ENCODE data around the gene CCAR1.
"Not testable (repeated sequence)": the region's sequence is repeated elsewhere in the genome, so short reads cannot be mapped to it uniquely, and the experiment has no call there.

Gene CCAR1

GRCh38 chr10:68828833-68829232, 107.8 kb downstream of the CCAR1 start:
- Histone ChIP-seq H3K36me3 (ENCODE audit: insufficient read depth, low read length) (no peaks in the 10 kb centered on the region), H3K27ac (no peak overlapping the region), H3K9ac (ENCODE audit: insufficient read length) (no peak overlapping the region), H3K9me3 (ENCODE audit: low read depth, low read length) (no peaks in the 10 kb centered on the region), H3K4me3 (no peak overlapping the region)
- TF ChIP-seq FOXP2 (optimal IDR thresholded peaks at IDR 0.05; ENCODE audit: control extremely low read depth, extremely low read length, insufficient read depth) (no peak), EZH2 (IDR thresholded peaks at IDR 0.05) (no peak), POLR2AphosphoS5 (IDR thresholded peaks at IDR 0.05; ENCODE audit: borderline replicate concordance, low read depth, low read length) (no peak)
- no peak for DNase-seq (ENCODE audit: low read depth, low spot score)

- no peak for DNase-seq (ENCODE audit: low read depth, low spot score)
- TF ChIP-seq EZH2 (IDR thresholded peaks at IDR 0.05) (no peak), FOXP2 (optimal IDR thresholded peaks at IDR 0.05; ENCODE audit: control extremely low read depth, extremely low read length, insufficient read depth) (no peak), POLR2AphosphoS5 (IDR thresholded peaks at IDR 0.05; ENCODE audit: borderline replicate concordance, low read depth, low read length) (no peak)
- no peak overlapping the region for H3K4me3 ChIP-seq
- H3K27ac ChIP-seq, result no peak overlapping the region
- no peaks in the 10 kb centered on the region for H3K9me3 ChIP-seq (ENCODE audit: low read depth, low read length)
- no peak overlapping the region for H3K9ac ChIP-seq (ENCODE audit: insufficient read length)
- H3K36me3 ChIP-seq (ENCODE audit: insufficient read depth, low read length), result no peaks in the 10 kb centered on the region
Observed at GRCh38 chr10:68829521-68829920, 108.5 kb downstream of the CCAR1 start.

- H3K9me3 ChIP-seq (ENCODE audit: low read depth, low read length), result no peaks in the 10 kb centered on the region
- no peaks in the 10 kb centered on the region for H3K36me3 ChIP-seq (ENCODE audit: insufficient read depth, low read length)
- DNase-seq (ENCODE audit: low read depth, low spot score), result no peak
- no peak overlapping the region for H3K9ac ChIP-seq (ENCODE audit: insufficient read length)
- no peak overlapping the region for H3K4me3 ChIP-seq
- no peak overlapping the region for H3K27ac ChIP-seq
- TF ChIP-seq POLR2AphosphoS5 (IDR thresholded peaks at IDR 0.05; ENCODE audit: borderline replicate concordance, low read depth, low read length), result no peak
- TF ChIP-seq EZH2 (IDR thresholded peaks at IDR 0.05), result no peak
- TF ChIP-seq FOXP2 (optimal IDR thresholded peaks at IDR 0.05; ENCODE audit: control extremely low read depth, extremely low read length, insufficient read depth), result no peak
Observed at GRCh38 chr10:68829952-68830351, 108.9 kb downstream of the CCAR1 start.

- Histone ChIP-seq H3K36me3 (ENCODE audit: insufficient read depth, low read length) (no peaks in the 10 kb centered on the region), H3K9me3 (ENCODE audit: low read depth, low read length) (no peaks in the 10 kb centered on the region), H3K9ac (ENCODE audit: insufficient read length) (no peak overlapping the region), H3K4me3 (no peak overlapping the region), H3K27ac (no peak overlapping the region)
- TF ChIP-seq FOXP2 (optimal IDR thresholded peaks at IDR 0.05; ENCODE audit: control extremely low read depth, extremely low read length, insufficient read depth), result no peak
- no peak for TF ChIP-seq EZH2 (IDR thresholded peaks at IDR 0.05)
- TF ChIP-seq POLR2AphosphoS5 (IDR thresholded peaks at IDR 0.05; ENCODE audit: borderline replicate concordance, low read depth, low read length), result no peak
- no peak for DNase-seq (ENCODE audit: low read depth, low spot score)
Observed at GRCh38 chr10:68831961-68832455, 111.0 kb downstream of the CCAR1 start.

GRCh38 chr10:68832601-68833000, 111.6 kb downstream of the CCAR1 start:
- Histone ChIP-seq H3K9ac (ENCODE audit: insufficient read length) (no peak overlapping the region), H3K4me3 (no peak overlapping the region), H3K36me3 (ENCODE audit: insufficient read depth, low read length) (no peaks in the 10 kb centered on the region), H3K27ac (no peak overlapping the region), H3K9me3 (ENCODE audit: low read depth, low read length) (no peaks in the 10 kb centered on the region)
- no peak for TF ChIP-seq FOXP2 (optimal IDR thresholded peaks at IDR 0.05; ENCODE audit: control extremely low read depth, extremely low read length, insufficient read depth)
- no peak for TF ChIP-seq EZH2 (IDR thresholded peaks at IDR 0.05)
- no peak for DNase-seq (ENCODE audit: low read depth, low spot score)

GRCh38 chr10:68837626-68838322, 116.7 kb downstream of the CCAR1 start:
- Histone ChIP-seq H3K9ac (ENCODE audit: insufficient read length) (no peak overlapping the region), H3K36me3 (ENCODE audit: insufficient read depth, low read length) (no peaks in the 10 kb centered on the region), H3K4me3 (no peak overlapping the region), H3K27ac (no peak overlapping the region), H3K9me3 (ENCODE audit: low read depth, low read length) (no peaks in the 10 kb centered on the region)
- no peak for DNase-seq (ENCODE audit: low read depth, low spot score)
- TF ChIP-seq FOXP2 (optimal IDR thresholded peaks at IDR 0.05; ENCODE audit: control extremely low read depth, extremely low read length, insufficient read depth), result no peak
- TF ChIP-seq POLR2AphosphoS5 (IDR thresholded peaks at IDR 0.05; ENCODE audit: borderline replicate concordance, low read depth, low read length), result no peak

GRCh38 chr10:68840650-68841049, 119.6 kb downstream of the CCAR1 start:
- not testable (repeated sequence) for H3K36me3 ChIP-seq (ENCODE audit: insufficient read depth, low read length); H3K9me3 ChIP-seq (ENCODE audit: low read depth, low read length); H3K9ac ChIP-seq (ENCODE audit: insufficient read length); H3K4me3 ChIP-seq; DNase-seq (ENCODE audit: low read depth, low spot score); H3K27ac ChIP-seq
